ENCODE results near the gene COL18A1. TPM values are rescaled to one million over a fixed set of nuclear protein-coding genes. Genes with fewer than 3 reads are reported as not detected.

The COL18A1 gene
- total RNA-seq, 1 donor from 2014 or later = 302 TPM

- no peak for DNase-seq (ENCODE audit: low spot score in 2 of 2, unreplicated experiment in 2 of 2)
- no peak overlapping the region for H3K27ac Mint-ChIP-seq
- peaks cover 4% of the 10 kb centered on the region for H3K4me1 Mint-ChIP-seq
- H3K4me3 Mint-ChIP-seq = no peak overlapping the region
- H3K27me3 Mint-ChIP-seq (ENCODE audit: low read depth) = no peaks in the 10 kb centered on the region
- TF ChIP-seq, protein P1, sequence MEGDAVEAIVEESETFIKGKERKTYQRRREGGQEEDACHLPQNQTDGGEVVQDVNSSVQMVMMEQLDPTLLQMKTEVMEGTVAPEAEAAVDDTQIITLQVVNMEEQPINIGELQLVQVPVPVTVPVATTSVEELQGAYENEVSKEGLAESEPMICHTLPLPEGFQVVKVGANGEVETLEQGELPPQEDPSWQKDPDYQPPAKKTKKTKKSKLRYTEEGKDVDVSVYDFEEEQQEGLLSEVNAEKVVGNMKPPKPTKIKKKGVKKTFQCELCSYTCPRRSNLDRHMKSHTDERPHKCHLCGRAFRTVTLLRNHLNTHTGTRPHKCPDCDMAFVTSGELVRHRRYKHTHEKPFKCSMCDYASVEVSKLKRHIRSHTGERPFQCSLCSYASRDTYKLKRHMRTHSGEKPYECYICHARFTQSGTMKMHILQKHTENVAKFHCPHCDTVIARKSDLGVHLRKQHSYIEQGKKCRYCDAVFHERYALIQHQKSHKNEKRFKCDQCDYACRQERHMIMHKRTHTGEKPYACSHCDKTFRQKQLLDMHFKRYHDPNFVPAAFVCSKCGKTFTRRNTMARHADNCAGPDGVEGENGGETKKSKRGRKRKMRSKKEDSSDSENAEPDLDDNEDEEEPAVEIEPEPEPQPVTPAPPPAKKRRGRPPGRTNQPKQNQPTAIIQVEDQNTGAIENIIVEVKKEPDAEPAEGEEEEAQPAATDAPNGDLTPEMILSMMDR (IDR thresholded peaks at IDR 0.05; ENCODE audit: unreplicated experiment) = no peak
- no peaks in the 10 kb centered on the region for H3K36me3 Mint-ChIP-seq
- H3K9me3 Mint-ChIP-seq = no peaks in the 10 kb centered on the region
Observed at GRCh38 chr21:45490049-45490731, 85.2 kb downstream of the COL18A1 start.

DNA sequence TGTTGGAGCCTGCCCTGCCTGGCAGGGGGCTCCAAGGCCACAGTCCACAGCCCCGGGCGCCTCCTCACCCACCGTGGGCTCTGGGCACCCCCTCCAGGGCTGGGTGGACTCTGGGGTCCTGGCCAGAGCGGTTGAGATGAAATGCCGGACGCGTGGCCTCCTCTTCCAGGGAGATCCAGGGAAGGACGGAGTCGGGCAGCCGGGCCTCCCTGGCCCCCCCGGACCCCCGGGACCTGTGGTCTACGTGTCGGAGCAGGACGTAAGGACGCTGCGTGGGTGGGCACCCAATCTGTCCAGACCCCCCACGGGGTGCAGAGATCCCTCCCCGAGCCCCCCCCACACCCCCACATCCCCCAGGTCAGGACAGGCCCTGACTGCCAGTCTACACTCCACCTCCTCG lies 86.1 kb downstream of the COL18A1 start:
- TF ChIP-seq, protein P1 (IDR thresholded peaks at IDR 0.05; ENCODE audit: unreplicated experiment) = no peak
- peaks cover 5% of the 10 kb centered on the region for H3K36me3 Mint-ChIP-seq
- H3K9me3 Mint-ChIP-seq = no peaks in the 10 kb centered on the region
- no peak overlapping the region for H3K4me3 Mint-ChIP-seq
- H3K4me1 Mint-ChIP-seq = peaks cover 4% of the 10 kb centered on the region
- no peak for DNase-seq (ENCODE audit: low spot score in 2 of 2, unreplicated experiment in 2 of 2)
- no peak overlapping the region for H3K27ac Mint-ChIP-seq
- no peaks in the 10 kb centered on the region for H3K27me3 Mint-ChIP-seq (ENCODE audit: low read depth)

DNA sequence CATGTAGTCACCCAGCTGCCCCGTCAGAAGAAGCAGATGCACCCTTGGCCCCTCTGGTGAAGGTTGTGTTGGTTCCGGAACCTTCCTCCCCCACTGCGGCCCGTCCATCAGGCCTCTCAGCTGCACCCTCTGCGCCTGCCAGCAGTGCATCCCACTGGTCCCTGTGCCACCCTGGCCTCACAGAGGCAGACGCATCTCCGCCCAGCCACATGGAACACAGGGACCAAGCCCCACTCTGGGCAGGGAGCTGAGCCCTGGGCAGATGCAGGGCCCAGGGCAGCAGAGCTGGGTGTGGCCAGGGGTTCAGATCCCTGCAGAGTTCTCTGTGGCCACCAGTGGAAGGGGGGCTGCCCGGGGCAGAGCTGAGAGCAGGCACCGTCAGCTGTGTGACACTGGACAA lies 86.7 kb downstream of the COL18A1 start:
- Mint-ChIP-seq H3K4me1 (peaks cover 4% of the 10 kb centered on the region), H3K4me3 (no peak overlapping the region), H3K27ac (no peak overlapping the region), H3K36me3 (peaks cover 5% of the 10 kb centered on the region), H3K9me3 (no peaks in the 10 kb centered on the region), H3K27me3 (ENCODE audit: low read depth) (no peaks in the 10 kb centered on the region)
- TF ChIP-seq, protein P1 (IDR thresholded peaks at IDR 0.05; ENCODE audit: unreplicated experiment) = no peak
- no peak for DNase-seq (ENCODE audit: low spot score in 2 of 2, unreplicated experiment in 2 of 2)

GRCh38 chr21:45492765-45493164 lies 87.8 kb downstream of the COL18A1 start:
- H3K27me3 Mint-ChIP-seq (ENCODE audit: low read depth) = no peaks in the 10 kb centered on the region
- DNase-seq (ENCODE audit: low spot score in 2 of 2, unreplicated experiment in 2 of 2) = no peak

GRCh38 chr21:45493401-45494001 lies 88.5 kb downstream of the COL18A1 start:
- no peak overlapping the region for H3K4me3 Mint-ChIP-seq
- no peaks in the 10 kb centered on the region for H3K4me1 Mint-ChIP-seq
- H3K9me3 Mint-ChIP-seq = no peaks in the 10 kb centered on the region
- no peak overlapping the region for H3K27ac Mint-ChIP-seq
- DNase-seq (ENCODE audit: low spot score in 2 of 2, unreplicated experiment in 2 of 2) = no peak
- peaks cover 7% of the 10 kb centered on the region for H3K36me3 Mint-ChIP-seq
- TF ChIP-seq, protein P1 (IDR thresholded peaks at IDR 0.05; ENCODE audit: unreplicated experiment) = no peak
- H3K27me3 Mint-ChIP-seq (ENCODE audit: low read depth) = no peaks in the 10 kb centered on the region

More at GRCh38 chr21:45492765-45493164, 87.8 kb downstream of the COL18A1 start:
- H3K9me3 Mint-ChIP-seq = no peaks in the 10 kb centered on the region
- H3K27ac Mint-ChIP-seq = no peak overlapping the region
- H3K4me1 Mint-ChIP-seq = peaks cover 4% of the 10 kb centered on the region
- TF ChIP-seq, protein P1 (IDR thresholded peaks at IDR 0.05; ENCODE audit: unreplicated experiment) = no peak
- H3K4me3 Mint-ChIP-seq = no peak overlapping the region
- H3K36me3 Mint-ChIP-seq = peaks cover 5% of the 10 kb centered on the region

Data from mesothelial cell of epicardium (in vitro differentiated cells).